ENCODE data around the gene TSPAN8. TPM values are rescaled to one million over a fixed set of nuclear protein-coding genes. Genes with fewer than 3 reads are reported as not detected.

The TSPAN8 gene
- total and polyA plus RNA-seq, 9 of the 15 experiments (the other 6 are each of a cell fraction or from before 2014, with no cell fraction given) = 0.11 to 0.55 (median 0.25) TPM; not detected in 2

GRCh38 chr12:71142956-71143355 is 14.8 kb downstream of the TSPAN8 start:
- FAIRE-seq = no peak
- in situ Hi-C loops (cut with MboI) = no loop called here

GRCh38 chr12:71142016-71142415 is 15.8 kb downstream of the TSPAN8 start:
- 25% methylated on average over 2 of the region's 2 CpGs for WGBS (ENCODE audit: insufficient coverage, low coverage, missing lambda C conversion rate)
- ATAC-seq (no peak), FAIRE-seq (no peak), DNase-seq (ENCODE audit: extremely low read depth in 1 of 4, low spot score in 3 of 4) (no peak)
- intact Hi-C loops (cut with micrococcal nuclease) = no loop called here
- Histone ChIP-seq H3K9ac (ENCODE audit: insufficient read depth in 1 of 2, low read depth in 2 of 2, low read length in 2 of 2) (no peak overlapping the region), H3K27me3 (ENCODE audit: control insufficient read depth in 2 of 2, insufficient read depth in 2 of 2, low read length in 2 of 2) (no peaks in the 10 kb centered on the region), H3K4me1 (replicated peaks in 1 of 2; ENCODE audit: control insufficient read depth in 2 of 2, insufficient read depth in 2 of 2, low read length in 2 of 2) (no peaks in the 10 kb centered on the region), H2AFZ (ENCODE audit: low read depth, low read length) (no peak overlapping the region), H3K9me3 (replicated peaks; ENCODE audit: control insufficient read depth, insufficient read depth, low read depth, low read length) (no peaks in the 10 kb centered on the region), H3K36me3 (ENCODE audit: control insufficient read depth, insufficient read depth, low read length) (no peaks in the 10 kb centered on the region), H4K20me1 (replicated peaks; ENCODE audit: control insufficient read depth, insufficient read depth, low read length) (no peaks in the 10 kb centered on the region), H3K79me2 (ENCODE audit: control insufficient read depth, insufficient read depth, low read length) (no peaks in the 10 kb centered on the region), H3K4me3 (no peak overlapping the region), H3K9me1 (ENCODE audit: control insufficient read depth, insufficient read depth, low read length) (no peaks in the 10 kb centered on the region), H3K27ac (ENCODE audit: extremely low read depth, low read depth, low read length) (no peak overlapping the region), H3K4me2 (ENCODE audit: insufficient read depth, low read length) (no peak overlapping the region)
- BruUV-seq (replicated peaks) = no TSS peak
- POLR2A ChIA-PET = no interaction called here
- in situ Hi-C loops (cut with MboI) = no loop called here
- TF ChIP-seq TRIM28 (IDR thresholded peaks at IDR 0.05) (no peak), ZZZ3 (IDR thresholded peaks at IDR 0.05) (no peak), KDM4B (IDR thresholded peaks at IDR 0.05; ENCODE audit: borderline replicate concordance in 2 of 2, low read depth in 1 of 2) (no peak), ZNF75A (CRISPR knock-in tag; IDR thresholded peaks at IDR 0.05) (no peak), BMI1 (IDR thresholded peaks at IDR 0.05; ENCODE audit: low read length) (no peak)
- CTCF ChIA-PET (ENCODE audit: low intra/inter-chr PET ratio) = no interaction called here

More at GRCh38 chr12:71142956-71143355, 14.8 kb downstream of the TSPAN8 start:
- Histone ChIP-seq H3K4me1 (replicated peaks in 1 of 2; ENCODE audit: control insufficient read depth in 2 of 2, insufficient read depth in 2 of 2, low read length in 2 of 2) (no peaks in the 10 kb centered on the region), H3K27ac (ENCODE audit: extremely low read depth, low read depth, low read length) (no peak overlapping the region), H3K9me3 (replicated peaks; ENCODE audit: control insufficient read depth, insufficient read depth, low read depth, low read length) (no peaks in the 10 kb centered on the region), H3K9me1 (ENCODE audit: control insufficient read depth, insufficient read depth, low read length) (no peaks in the 10 kb centered on the region), H2AFZ (ENCODE audit: low read depth, low read length) (no peak overlapping the region), H3K79me2 (ENCODE audit: control insufficient read depth, insufficient read depth, low read length) (no peaks in the 10 kb centered on the region), H3K4me2 (ENCODE audit: insufficient read depth, low read length) (no peak overlapping the region), H3K36me3 (ENCODE audit: control insufficient read depth, insufficient read depth, low read length) (no peaks in the 10 kb centered on the region), H3K4me3 (no peak overlapping the region), H3K9ac (ENCODE audit: insufficient read depth in 1 of 2, low read depth in 2 of 2, low read length in 2 of 2) (no peak overlapping the region), H4K20me1 (replicated peaks; ENCODE audit: control insufficient read depth, insufficient read depth, low read length) (no peaks in the 10 kb centered on the region), H3K27me3 (ENCODE audit: control insufficient read depth in 2 of 2, insufficient read depth in 2 of 2, low read length in 2 of 2) (no peaks in the 10 kb centered on the region)
- ChIA-PET POLR2A (interaction anchor here (0.5 kb wide), 1 partner anchor 1192 kb away, joined by 4 read pairs; no protein-coding TSS in a partner anchor), CTCF (ENCODE audit: low intra/inter-chr PET ratio) (no interaction called here)
- TF ChIP-seq MAZ (CRISPR knock-in tag; conservative IDR thresholded peaks at IDR 0.05 in 1 of 2, IDR thresholded peaks at IDR 0.05 in 1 of 2) (no peak), TARDBP (IDR thresholded peaks at IDR 0.05) (no peak), ARNT (IDR thresholded peaks at IDR 0.05) (no peak)
- intact Hi-C loops (cut with micrococcal nuclease) = no loop called here
- no TSS peak for BruUV-seq (replicated peaks)
- DNase-seq (ENCODE audit: extremely low read depth in 1 of 4, low spot score in 3 of 4) (no peak), ATAC-seq (no peak)
- 5% methylated on average over 5 of the region's 5 CpGs for WGBS (ENCODE audit: insufficient coverage, low coverage, missing lambda C conversion rate)
